B cell (primary cell): ENCODE results near the gene USP49.

Source experiments
- EZH2 ChIP-seq: IDR thresholded peaks from 2 replicates; pipeline ENCODE4 v1.6.1; 2012; ENCODE audit warnings: borderline replicate concordance, low read depth, mild to moderate bottlenecking, moderate library complexity, low read length; ENCODE audit not compliant: insufficient read depth, poor library complexity, severe bottlenecking
- TF ChIP-seq, protein P1 (sequence below): fragments of 200-600 bp; IDR thresholded peaks from one replicate; pipeline ENCODE4 v1.8.0; 2022; ENCODE audit warnings: antibody characterized with exemption, mild to moderate bottlenecking

DNA sequence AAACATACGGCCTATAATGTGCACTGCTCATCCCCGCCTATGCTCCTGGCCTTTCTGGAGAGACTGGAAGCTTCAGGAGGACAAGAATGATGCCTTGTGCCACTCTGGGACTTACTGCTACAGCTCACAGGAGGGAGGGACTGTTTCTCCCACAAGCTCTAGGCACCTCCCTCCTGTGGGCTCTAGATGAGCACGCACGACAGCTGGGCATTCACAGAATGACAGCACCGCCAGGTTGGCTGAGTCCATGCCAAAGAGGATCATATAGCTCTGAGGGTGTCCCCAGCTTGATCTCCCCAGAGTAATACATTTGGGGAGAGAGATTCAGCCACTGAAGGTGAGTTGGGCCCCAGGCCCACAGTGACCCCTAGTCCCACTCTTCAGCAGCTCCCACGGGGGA lies 137.9 kb downstream of the USP49 start:
- TF ChIP-seq, protein P1, sequence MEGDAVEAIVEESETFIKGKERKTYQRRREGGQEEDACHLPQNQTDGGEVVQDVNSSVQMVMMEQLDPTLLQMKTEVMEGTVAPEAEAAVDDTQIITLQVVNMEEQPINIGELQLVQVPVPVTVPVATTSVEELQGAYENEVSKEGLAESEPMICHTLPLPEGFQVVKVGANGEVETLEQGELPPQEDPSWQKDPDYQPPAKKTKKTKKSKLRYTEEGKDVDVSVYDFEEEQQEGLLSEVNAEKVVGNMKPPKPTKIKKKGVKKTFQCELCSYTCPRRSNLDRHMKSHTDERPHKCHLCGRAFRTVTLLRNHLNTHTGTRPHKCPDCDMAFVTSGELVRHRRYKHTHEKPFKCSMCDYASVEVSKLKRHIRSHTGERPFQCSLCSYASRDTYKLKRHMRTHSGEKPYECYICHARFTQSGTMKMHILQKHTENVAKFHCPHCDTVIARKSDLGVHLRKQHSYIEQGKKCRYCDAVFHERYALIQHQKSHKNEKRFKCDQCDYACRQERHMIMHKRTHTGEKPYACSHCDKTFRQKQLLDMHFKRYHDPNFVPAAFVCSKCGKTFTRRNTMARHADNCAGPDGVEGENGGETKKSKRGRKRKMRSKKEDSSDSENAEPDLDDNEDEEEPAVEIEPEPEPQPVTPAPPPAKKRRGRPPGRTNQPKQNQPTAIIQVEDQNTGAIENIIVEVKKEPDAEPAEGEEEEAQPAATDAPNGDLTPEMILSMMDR: no peak
- no peak for TF ChIP-seq EZH2
